GM19324 (cell line): ENCODE results near the gene CFAP92.
"Not testable (repeated sequence)": the region's sequence is repeated elsewhere in the genome, so short reads cannot be mapped to it uniquely, and the experiment has no call there.

Experiments used
- ATAC-seq: cut with Tn5 transposase; IDR thresholded peaks from one replicate; pipeline ENCODE4 v1.9.1; 2021; ENCODE audit warnings: mild to moderate bottlenecking, moderate library complexity; ENCODE audit not compliant: unreplicated experiment, low FRiP score

Gene CFAP92

GRCh38 chr3:128942161-128942952 lies 51.5 kb downstream of the CFAP92 start:
- no peak for ATAC-seq

GRCh38 chr3:128940252-128940651 lies 53.6 kb downstream of the CFAP92 start:
- no peak for ATAC-seq

GRCh38 chr3:128936341-128936740 lies 57.5 kb downstream of the CFAP92 start:
- ATAC-seq = no peak

GRCh38 chr3:128935922-128936321 lies 58.0 kb downstream of the CFAP92 start:
- ATAC-seq = no peak

- ATAC-seq = no peak
Observed at GRCh38 chr3:128933922-128934253, 60.0 kb downstream of the CFAP92 start.

- no peak for ATAC-seq
Observed at GRCh38 chr3:128933213-128933921, 60.5 kb downstream of the CFAP92 start.

- ATAC-seq = no peak
Observed at GRCh38 chr3:128932516-128933212, 61.2 kb downstream of the CFAP92 start.

GRCh38 chr3:128931046-128931445 lies 62.8 kb downstream of the CFAP92 start:
- ATAC-seq = no peak

- no peak for ATAC-seq
Observed at GRCh38 chr3:128929364-128929763, 64.5 kb downstream of the CFAP92 start.

GRCh38 chr3:128923986-128924385 lies 69.9 kb downstream of the CFAP92 start:
- ATAC-seq = not testable (repeated sequence)

GRCh38 chr3:128923576-128923975 lies 70.3 kb downstream of the CFAP92 start:
- no peak for ATAC-seq

- ATAC-seq = no peak
Observed at GRCh38 chr3:128922804-128923459, 70.9 kb downstream of the CFAP92 start.

- no peak for ATAC-seq
Observed at GRCh38 chr3:128919988-128920387, 73.9 kb downstream of the CFAP92 start.

- ATAC-seq = no peak
Observed at GRCh38 chr3:128917291-128917690, 76.6 kb downstream of the CFAP92 start.

- ATAC-seq = no peak
Observed at GRCh38 chr3:128914966-128915645, 78.8 kb downstream of the CFAP92 start.

- ATAC-seq = no peak
Observed at GRCh38 chr3:128911911-128912310, 82.0 kb downstream of the CFAP92 start.

GRCh38 chr3:128910006-128910405 lies 83.9 kb downstream of the CFAP92 start:
- ATAC-seq = no peak

- no peak for ATAC-seq
Observed at GRCh38 chr3:128908951-128909350, 84.9 kb downstream of the CFAP92 start.

- ATAC-seq = no peak
Observed at GRCh38 chr3:128907706-128908445, 86.0 kb downstream of the CFAP92 start.
